SH-SY5Y (cell line): ENCODE measurements around the gene TNFRSF11A.

Experiments
- GATA2 ChIP-seq: IDR thresholded peaks from 2 replicates; pipeline ENCODE4 v1.6.1; 2011; ENCODE audit warnings: mild to moderate bottlenecking, low read depth, low read length
- GATA3 ChIP-seq: IDR thresholded peaks from 2 replicates; pipeline ENCODE4 v1.6.1; 2011; ENCODE audit warnings: low read depth, mild to moderate bottlenecking, low read length, moderate library complexity

GRCh38 chr18:62438018-62438329 lies 112.9 kb downstream of the TNFRSF11A start:
- TF ChIP-seq GATA3 (no peak), GATA2 (no peak)
